CD14-positive monocyte (primary cell): ENCODE measurements around the gene INHA. TPM values are rescaled to one million over a fixed set of nuclear protein-coding genes. Genes with fewer than 3 reads are reported as not detected.
A peak's percentile ranks its signal among the peaks of the same experiment; 100 is the strongest.

Source experiments
- DNase-seq, 3 donors: peaks; one replicate each; pipeline ENCODE4 v3.0.0-alpha.2; 2011 to 2022
- H2AFZ ChIP-seq: 2 replicates; pipeline ENCODE4 v1.6.0; 2012; ENCODE audit warnings: mild to moderate bottlenecking, low read depth, low read length, inconsistent platforms; ENCODE audit not compliant: insufficient read depth, poor library complexity, severe bottlenecking
- H3K27ac ChIP-seq, 2 donors: 1 replicate in 1 of 2; 2 replicates in 1 of 2; pipeline ENCODE4 v1.5.1; 2012 to 2013; ENCODE audit warnings: low read length in 2 of 2, control low read depth in 1 of 2, inconsistent platforms in 1 of 2, low read depth in 1 of 2, mild to moderate bottlenecking in 1 of 2
- H3K27me3 ChIP-seq, 2 donors: one replicate each; pipeline versions ENCODE4 v1.6.0 to v1.6.1; 2011 to 2013; ENCODE audit warnings: low read length in 2 of 2; ENCODE audit not compliant: control insufficient read depth in 2 of 2, insufficient read depth in 2 of 2
- H3K36me3 ChIP-seq, 2 donors: replicated peaks in 1 of 2; 1 replicate in 1 of 2; 2 replicates in 1 of 2; pipeline versions ENCODE4 v1.5.1 to v1.6.1; 2012 to 2013; ENCODE audit warnings: low read length in 2 of 2, control low read depth in 1 of 2, inconsistent platforms in 1 of 2, mild to moderate bottlenecking in 1 of 2; ENCODE audit not compliant: insufficient read depth in 2 of 2, control insufficient read depth in 1 of 2
- H3K4me1 ChIP-seq, 2 donors: 1 replicate in 1 of 2; 2 replicates in 1 of 2; pipeline versions ENCODE4 v1.5.1 to v1.6.1; 2012 to 2013; ENCODE audit warnings: low read length in 2 of 2, control low read depth in 1 of 2, inconsistent platforms in 1 of 2, mild to moderate bottlenecking in 1 of 2, moderate library complexity in 1 of 2; ENCODE audit not compliant: insufficient read depth in 2 of 2, control insufficient read depth in 1 of 2
- H3K4me2 ChIP-seq: replicated peaks from 2 replicates; pipeline ENCODE3; 2012; ENCODE audit warnings: low read length, moderate library complexity, mild to moderate bottlenecking; ENCODE audit not compliant: poor library complexity, severe bottlenecking; ENCODE audit errors: extremely low read depth
- H3K4me3 ChIP-seq, 3 experiments: fragments of 200-600 bp in 1 of 3; sonication (generic) in 1 of 3; replicated peaks in 1 of 3; 1 replicate in 2 of 3; 2 replicates in 1 of 3; pipeline ENCODE4 v1.5.1; 2011 to 2013; ENCODE audit warnings: low read length in 3 of 3, mild to moderate bottlenecking in 3 of 3, control low read depth in 2 of 3, low read depth in 2 of 3, inconsistent platforms in 1 of 3, moderate library complexity in 1 of 3
- H3K79me2 ChIP-seq: 2 replicates; pipeline ENCODE4 v1.6.0; 2012; ENCODE audit warnings: mild to moderate bottlenecking, control low read depth, inconsistent platforms, low read length, moderate library complexity; ENCODE audit not compliant: insufficient read depth
- H3K9ac ChIP-seq: 2 replicates; pipeline ENCODE4 v1.6.0; 2017; ENCODE audit warnings: low read length, mild to moderate bottlenecking; ENCODE audit not compliant: insufficient read depth, poor library complexity, severe bottlenecking
- H3K9me3 ChIP-seq, 2 donors: replicated peaks in 1 of 2; 1 replicate in 1 of 2; 2 replicates in 1 of 2; pipeline versions ENCODE4 v1.5.1 to v1.6.1; 2012 to 2013; ENCODE audit warnings: low read length in 2 of 2, control low read depth in 1 of 2; ENCODE audit not compliant: control insufficient read depth in 1 of 2, insufficient read depth in 1 of 2
- H4K20me1 ChIP-seq: 2 replicates; pipeline ENCODE4 v1.6.0; 2012; ENCODE audit warnings: mild to moderate bottlenecking, low read length, control low read depth, moderate library complexity; ENCODE audit not compliant: insufficient read depth
- H3K27ac Mint-ChIP-seq, 7 donors: one replicate each; pipeline ENCODE4 v1.8.0; 2020; ENCODE audit warnings: mild to moderate bottlenecking in 7 of 7, mixed read lengths in 7 of 7, moderate library complexity in 6 of 7, inconsistent platforms in 2 of 7
- H3K27me3 Mint-ChIP-seq, 3 donors: one replicate each; pipeline ENCODE4 v1.8.0; 2021 to 2022; ENCODE audit warnings: low read depth in 3 of 3, mild to moderate bottlenecking in 3 of 3, mixed read lengths in 3 of 3, moderate library complexity in 3 of 3, inconsistent platforms in 1 of 3
- H3K36me3 Mint-ChIP-seq, 2 donors: one replicate each; pipeline ENCODE4 v1.8.0; 2020; ENCODE audit warnings: mixed read lengths in 2 of 2, inconsistent platforms in 1 of 2, mild to moderate bottlenecking in 1 of 2
- H3K4me1 Mint-ChIP-seq: one replicate; pipeline ENCODE4 v1.8.0; 2020; ENCODE audit warnings: mild to moderate bottlenecking, mixed read lengths
- H3K4me3 Mint-ChIP-seq, 2 donors: one replicate each; pipeline ENCODE4 v1.8.0; 2020; ENCODE audit warnings: mild to moderate bottlenecking in 2 of 2, mixed read lengths in 2 of 2, moderate library complexity in 1 of 2
- H3K9me3 Mint-ChIP-seq, 7 donors: one replicate each; pipeline ENCODE4 v1.8.0; 2020 to 2022; ENCODE audit warnings: mixed read lengths in 7 of 7, mild to moderate bottlenecking in 6 of 7, moderate library complexity in 6 of 7, inconsistent platforms in 2 of 7
- CTCF ChIP-seq: fragments of 200-600 bp; IDR thresholded peaks from one replicate; pipeline ENCODE4 v1.8.0; 2022; ENCODE audit warnings: antibody characterized with exemption, mild to moderate bottlenecking
- WGBS: methylation state at CpG from one replicate; pipeline ENCODE4 v1.1.5; 2013; ENCODE audit warnings: missing lambda C conversion rate; ENCODE audit not compliant: insufficient coverage; 5-methylcytosine and 5-hydroxymethylcytosine counted together
- intact Hi-C, 2 donors: fragments of 100-400 bp; cut with micrococcal nuclease; formaldehyde crosslinking; loops; one replicate each; pipeline versions ENCODE4 v1.15.0 to v1.15.1; 2023
- polyA plus RNA-seq, 3 donors: library from polyadenylated mRNA; depleted of rRNA in 1 of 3; unstranded in 2 of 3; stranded (reverse) in 1 of 3; fragments of 300-500 nt in 2 of 3; fragments of >200 nt in 1 of 3; fragmentation: Illumina TruSeq in 2 of 3; gene quantifications; 1 replicate in 2 of 3; 2 replicates in 1 of 3; pipeline ENCODE4 v1.2.3, GENCODE V29; 2012 to 2021

INHA gene
- polyA plus RNA-seq, 3 donors, result not detected

DNA sequence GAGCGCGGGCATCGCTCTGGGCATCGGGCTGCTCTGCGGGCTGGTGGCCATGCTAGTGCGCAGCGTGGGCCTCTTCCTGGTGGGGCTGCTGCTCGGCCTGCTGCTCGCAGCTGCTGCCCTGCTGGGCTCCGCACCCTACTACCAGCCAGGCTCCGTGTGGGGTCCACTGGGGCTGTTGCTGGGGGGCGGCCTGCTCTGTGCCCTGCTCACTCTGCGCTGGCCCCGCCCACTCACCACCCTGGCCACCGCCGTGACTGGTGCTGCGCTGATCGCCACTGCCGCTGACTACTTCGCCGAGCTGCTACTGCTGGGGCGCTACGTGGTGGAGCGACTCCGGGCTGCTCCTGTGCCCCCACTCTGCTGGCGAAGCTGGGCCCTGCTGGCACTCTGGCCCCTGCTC lies 24.5 kb upstream of the INHA start:
- H3K27ac ChIP-seq, result no peak overlapping the region
- H3K27me3 ChIP-seq, result peaks cover 24 to 60% of the 10 kb centered on the region in 2 donors
- no peak overlapping the region for H2AFZ ChIP-seq
- no peak overlapping the region for H3K9ac ChIP-seq
- H3K9me3 Mint-ChIP-seq, result peaks cover 0 to 21% (median 4%) of the 10 kb centered on the region in 7 donors
- H3K9me3 ChIP-seq, result peaks cover 0 to 5% of the 10 kb centered on the region in 2 donors
- WGBS, result 96% methylated on average over 26 of the region's 26 CpGs
- H3K27me3 Mint-ChIP-seq, result peaks cover 45 to 83% (median 55%) of the 10 kb centered on the region in 3 donors
- no peak for TF ChIP-seq CTCF
- peaks cover 3 to 6% of the 10 kb centered on the region in 2 donors for H3K36me3 Mint-ChIP-seq
- peaks cover 21 to 31% of the 10 kb centered on the region in 2 donors for H3K4me1 ChIP-seq
- H3K79me2 ChIP-seq, result no peaks in the 10 kb centered on the region
- H3K27ac Mint-ChIP-seq, result peak overlapping the region in 1 of 7 donors; percentile 68
- H3K4me3 ChIP-seq, result no peak overlapping the region
- intact Hi-C loops, result no loop called here
- peaks cover 15% of the 10 kb centered on the region for H3K4me1 Mint-ChIP-seq
- H3K4me3 Mint-ChIP-seq, result no peak overlapping the region
- no peak overlapping the region for H3K4me2 ChIP-seq
- H3K36me3 ChIP-seq, result no peaks in the 10 kb centered on the region
- H4K20me1 ChIP-seq, result no peaks in the 10 kb centered on the region
- no peak for DNase-seq

DNA sequence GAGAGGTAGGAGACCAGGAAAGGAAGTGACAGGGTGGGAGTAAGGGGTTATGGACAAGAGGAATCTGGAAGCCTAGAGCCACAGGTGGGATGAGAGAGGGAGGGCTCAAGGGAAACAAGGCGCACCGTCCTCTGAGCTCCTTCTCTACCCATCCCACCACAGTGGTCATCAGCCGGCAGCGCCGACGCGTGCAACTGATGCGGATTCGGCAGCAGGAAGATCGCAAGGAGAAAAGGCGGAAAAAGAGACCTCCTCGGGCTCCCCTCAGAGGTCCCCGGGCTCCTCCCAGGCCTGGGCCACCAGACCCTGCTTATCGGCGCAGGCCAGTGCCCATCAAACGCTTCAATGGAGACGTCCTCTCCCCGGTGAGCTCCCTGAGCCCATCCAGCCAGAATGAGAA lies 23.1 kb upstream of the INHA start:
- Histone ChIP-seq H3K9me3 (peaks cover 0 to 5% of the 10 kb centered on the region in 2 donors), H3K36me3 (no peaks in the 10 kb centered on the region), H3K9ac (no peak overlapping the region), H3K4me3 (no peak overlapping the region), H3K4me1 (peaks cover 16 to 23% of the 10 kb centered on the region in 2 donors), H3K27me3 (peaks cover 29 to 64% of the 10 kb centered on the region in 2 donors), H4K20me1 (no peaks in the 10 kb centered on the region), H3K79me2 (no peaks in the 10 kb centered on the region), H2AFZ (no peak overlapping the region), H3K27ac (no peak overlapping the region), H3K4me2 (no peak overlapping the region)
- no peak for TF ChIP-seq CTCF
- Mint-ChIP-seq H3K27ac (no peak overlapping the region), H3K4me1 (peaks cover 13% of the 10 kb centered on the region), H3K36me3 (peaks cover 3 to 6% of the 10 kb centered on the region in 2 donors), H3K4me3 (peak overlapping the region in 1 of 2 donors; percentile 41), H3K27me3 (peaks cover 53 to 82% (median 61%) of the 10 kb centered on the region in 3 donors), H3K9me3 (peaks cover 0 to 18% (median 3%) of the 10 kb centered on the region in 7 donors)
- intact Hi-C loops, result no loop called here
- no peak for DNase-seq
- 91% methylated on average over 16 of the region's 18 CpGs for WGBS
